GM21786 (cell line): ENCODE measurements around the gene SCLY.
A peak's percentile ranks its signal among the peaks of the same experiment; 100 is the strongest.
"Not testable (repeated sequence)": the region's sequence is repeated elsewhere in the genome, so short reads cannot be mapped to it uniquely, and the experiment has no call there.

ENCODE experiments used
- ATAC-seq: cut with Tn5 transposase; IDR thresholded peaks from one replicate; pipeline ENCODE4 v1.9.1; 2021; ENCODE audit not compliant: unreplicated experiment

SCLY gene

GRCh38 chr2:238039985-238040384, 20.8 kb upstream of the SCLY start:
- no peak for ATAC-seq

- no peak for ATAC-seq
Measured at GRCh38 chr2:238040918-238041317, 19.9 kb upstream of the SCLY start.

- ATAC-seq: no peak
Measured at GRCh38 chr2:238042090-238042489, 18.7 kb upstream of the SCLY start.

GRCh38 chr2:238042849-238043584, 17.8 kb upstream of the SCLY start:
- ATAC-seq: no peak

GRCh38 chr2:238043851-238044250, 16.9 kb upstream of the SCLY start:
- no peak for ATAC-seq

- ATAC-seq: no peak
Measured at GRCh38 chr2:238045575-238045974, 15.2 kb upstream of the SCLY start.

GRCh38 chr2:238046725-238047270, 14.0 kb upstream of the SCLY start:
- no peak for ATAC-seq

- ATAC-seq: no peak
Measured at GRCh38 chr2:238053191-238053776, 7.5 kb upstream of the SCLY start.

- ATAC-seq: no peak
Measured at GRCh38 chr2:238055841-238056240, 5.0 kb upstream of the SCLY start.

- ATAC-seq: not testable (repeated sequence)
Measured at GRCh38 chr2:238057696-238058575, 2.9 kb upstream of the SCLY start.

GRCh38 chr2:238059505-238059904, 1.3 kb upstream of the SCLY start:
- ATAC-seq: no peak

- ATAC-seq: no peak
Measured at GRCh38 chr2:238060096-238060541, 682 bp upstream of the SCLY start.

- ATAC-seq: peak; percentile 6
Measured at GRCh38 chr2:238061315-238062202, 758 bp downstream of the SCLY start.

- ATAC-seq: no peak
Measured at GRCh38 chr2:238063414-238064189, 2.8 kb downstream of the SCLY start.

- ATAC-seq: no peak
Measured at GRCh38 chr2:238064376-238064775, 3.6 kb downstream of the SCLY start.

GRCh38 chr2:238065071-238065846, 4.5 kb downstream of the SCLY start:
- ATAC-seq: no peak

- no peak for ATAC-seq
Measured at GRCh38 chr2:238066218-238066617, 5.4 kb downstream of the SCLY start.

GRCh38 chr2:238066718-238067117, 5.9 kb downstream of the SCLY start:
- not testable (repeated sequence) for ATAC-seq

- ATAC-seq: no peak
Measured at GRCh38 chr2:238067939-238068338, 7.1 kb downstream of the SCLY start.
